BLaER1 treated with 17β-estradiol and CSF1 and Interleukin-3, amounts not matched to agents 10 nM and 100 nM (cell line): Measurements from ENCODE around the gene CCDC51.

ENCODE experiments used
- H3K27ac ChIP-seq, 11 experiments: shearing (Covaris generic); formaldehyde crosslinking; 2 replicates each; pipeline ENCODE4 v1.8.1; 2022
- H3K27me3 ChIP-seq, 11 experiments: shearing (Covaris generic); formaldehyde crosslinking; 2 replicates each; pipeline ENCODE4 v1.8.1; 2022
- H3K36me3 ChIP-seq, 11 experiments: shearing (Covaris generic); formaldehyde crosslinking; 2 replicates each; pipeline ENCODE4 v1.8.1; 2022
- H3K4me1 ChIP-seq, 10 experiments: shearing (Covaris generic); formaldehyde crosslinking; 2 replicates each; pipeline ENCODE4 v1.8.1; 2022
- H3K4me2 ChIP-seq, 11 experiments: shearing (Covaris generic); formaldehyde crosslinking; 2 replicates each; pipeline ENCODE4 v1.8.1; 2022
- H3K4me3 ChIP-seq, 10 experiments: shearing (Covaris generic); formaldehyde crosslinking; 2 replicates each; pipeline ENCODE4 v1.8.1; 2022
- H3K9ac ChIP-seq, 11 experiments: shearing (Covaris generic); formaldehyde crosslinking; 2 replicates each; pipeline ENCODE4 v1.8.1; 2022
- H3K9me3 ChIP-seq, 11 experiments: shearing (Covaris generic); formaldehyde crosslinking; replicated peaks in 1 of 11; 2 replicates each; pipeline ENCODE4 v1.8.1; 2022
- H4K20me1 ChIP-seq, 11 experiments: shearing (Covaris generic); formaldehyde crosslinking; 2 replicates each; pipeline ENCODE4 v1.8.1; 2022
- Cebpa-rat ChIP-seq, 11 experiments: shearing (Covaris generic); IDR thresholded peaks; 2 replicates each; pipeline ENCODE4 v1.8.1; 2022

CCDC51 gene

DNA sequence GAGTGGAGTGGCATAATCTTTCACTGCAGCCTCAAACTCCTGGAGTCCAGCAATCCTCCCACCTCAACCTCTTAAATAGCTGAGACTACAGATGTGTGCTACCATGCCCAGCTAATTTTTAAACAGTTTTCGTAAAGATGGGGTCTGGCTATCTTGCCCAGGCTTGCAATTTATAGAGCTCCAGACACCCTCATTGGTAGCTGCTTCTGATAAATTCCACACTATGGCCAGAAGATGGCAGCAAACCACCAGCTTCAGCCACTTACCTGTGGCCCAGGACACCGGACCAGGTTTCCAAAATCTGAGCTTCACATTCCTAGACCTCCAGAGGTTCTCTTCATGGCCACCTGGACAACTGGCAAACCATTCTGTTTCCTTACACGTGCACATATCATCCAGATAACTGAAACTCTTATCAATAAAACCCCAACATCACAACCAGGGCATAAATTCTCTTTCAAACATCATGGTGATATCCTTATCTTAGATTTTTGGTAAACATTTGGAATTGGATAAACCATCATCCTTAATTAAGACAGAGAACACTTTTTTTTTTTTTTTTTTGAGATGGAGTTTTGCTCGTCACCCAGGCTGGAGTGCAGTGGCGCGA lies 39.0 kb downstream of the CCDC51 start:
- no peaks in the 10 kb centered on the region for H3K27me3 ChIP-seq
- no peak overlapping the region for H3K27ac ChIP-seq
- no peak overlapping the region for H3K4me3 ChIP-seq
- H3K36me3 ChIP-seq: peaks cover 20 to 47% (median 39%) of the 10 kb centered on the region in 11 experiments; a peak in 21 of 22 replicates
- H3K4me2 ChIP-seq: no peak overlapping the region
- TF ChIP-seq Cebpa-rat (IDR thresholded peaks at IDR 0.05): no peak
- no peaks in the 10 kb centered on the region for H3K9me3 ChIP-seq
- no peak overlapping the region for H3K9ac ChIP-seq
- peaks cover 0 to 9% (median 0%) of the 10 kb centered on the region in 10 experiments; a peak in 4 of 20 replicates for H3K4me1 ChIP-seq
- peaks cover 0 to 26% (median 5%) of the 10 kb centered on the region in 11 experiments; a peak in 6 of 22 replicates for H4K20me1 ChIP-seq

DNA sequence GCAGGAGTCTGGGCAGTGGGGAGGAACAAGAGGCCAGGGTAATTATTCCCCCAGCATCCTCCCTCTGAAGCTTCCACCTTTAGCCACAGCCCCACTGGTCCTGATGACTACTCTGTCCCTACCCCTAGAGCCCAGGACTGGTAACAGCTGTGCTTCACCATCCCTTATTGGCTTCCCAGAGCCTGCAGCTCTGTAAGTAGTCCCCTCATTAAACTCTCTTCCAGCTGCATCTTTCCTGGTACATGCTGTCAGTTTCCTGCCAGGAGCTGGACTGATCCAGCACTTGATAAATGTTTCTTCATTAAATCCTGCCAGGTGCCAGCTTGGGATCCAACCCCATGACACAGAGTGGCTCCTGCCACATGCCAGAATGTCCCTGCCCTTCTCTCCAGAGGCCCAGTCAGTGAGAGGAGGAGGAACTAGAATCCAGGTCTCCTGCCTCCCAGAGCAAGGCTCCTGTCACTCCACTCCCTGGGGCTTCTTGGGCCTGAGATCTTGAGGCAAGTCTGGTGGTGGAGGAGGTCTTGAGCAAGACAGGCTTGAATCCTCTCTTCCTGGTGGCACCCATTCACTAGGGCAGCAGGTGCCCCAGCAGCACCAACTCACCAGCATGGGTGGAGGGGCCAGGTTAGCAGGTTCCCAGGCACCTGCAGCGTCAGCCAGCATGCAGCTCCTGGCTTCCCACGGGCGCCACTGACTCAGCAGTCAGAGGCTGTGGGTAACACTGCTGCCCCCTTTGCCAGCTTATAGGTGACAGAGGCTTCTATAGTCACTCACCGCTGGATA lies 40.3 kb downstream of the CCDC51 start:
- H3K36me3 ChIP-seq: peaks cover 8 to 33% (median 26%) of the 10 kb centered on the region in 11 experiments; a peak in 20 of 22 replicates
- H3K4me3 ChIP-seq: no peak overlapping the region
- H3K9me3 ChIP-seq: no peaks in the 10 kb centered on the region
- H3K27me3 ChIP-seq: no peaks in the 10 kb centered on the region
- peaks cover 0 to 13% (median 4%) of the 10 kb centered on the region in 11 experiments; a peak in 5 of 22 replicates for H4K20me1 ChIP-seq
- no peak for TF ChIP-seq Cebpa-rat (IDR thresholded peaks at IDR 0.05)
- peak overlapping the region in 1 of 11 experiments; percentile 34; a peak in 2 of 22 replicates for H3K9ac ChIP-seq
- H3K27ac ChIP-seq: no peak overlapping the region
- H3K4me1 ChIP-seq: peaks cover 0 to 9% (median 0%) of the 10 kb centered on the region in 10 experiments; a peak in 4 of 20 replicates
- H3K4me2 ChIP-seq: no peak overlapping the region

DNA sequence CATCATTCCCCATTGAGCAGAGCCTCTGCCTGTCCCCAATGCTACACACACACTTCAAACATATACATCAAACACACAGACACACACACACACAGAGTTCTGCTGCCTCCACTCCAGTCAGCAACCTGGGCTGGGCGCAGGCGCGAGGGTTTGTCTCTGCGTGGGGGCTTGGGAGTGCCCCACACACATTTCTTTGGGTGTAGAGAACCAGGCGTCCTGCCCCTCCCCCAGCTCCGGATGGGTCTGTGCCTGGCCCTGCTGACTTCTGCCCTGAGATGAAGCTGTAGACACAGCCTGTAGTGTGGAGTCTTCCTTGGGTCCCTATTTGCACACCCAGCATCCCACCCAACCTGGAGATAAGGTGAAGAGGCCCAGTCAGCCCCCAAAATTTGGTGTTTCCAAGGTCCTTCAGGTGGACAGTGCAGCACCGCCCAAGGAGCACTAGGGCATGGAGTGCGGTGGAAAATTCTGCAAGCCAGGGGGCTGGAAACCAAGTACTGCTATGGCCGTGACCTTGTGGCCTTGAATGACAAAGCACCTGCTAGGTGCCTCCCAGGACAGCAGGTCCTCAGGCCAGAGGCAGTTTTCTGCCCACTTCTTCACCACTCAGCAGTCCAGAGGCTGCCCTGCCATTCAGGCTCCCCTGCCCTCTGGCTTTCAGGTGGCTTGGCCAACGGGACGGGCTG lies 41.1 kb downstream of the CCDC51 start:
- H3K9me3 ChIP-seq: no peaks in the 10 kb centered on the region
- H3K27ac ChIP-seq: no peak overlapping the region
- TF ChIP-seq Cebpa-rat (IDR thresholded peaks at IDR 0.05): no peak

DNA sequence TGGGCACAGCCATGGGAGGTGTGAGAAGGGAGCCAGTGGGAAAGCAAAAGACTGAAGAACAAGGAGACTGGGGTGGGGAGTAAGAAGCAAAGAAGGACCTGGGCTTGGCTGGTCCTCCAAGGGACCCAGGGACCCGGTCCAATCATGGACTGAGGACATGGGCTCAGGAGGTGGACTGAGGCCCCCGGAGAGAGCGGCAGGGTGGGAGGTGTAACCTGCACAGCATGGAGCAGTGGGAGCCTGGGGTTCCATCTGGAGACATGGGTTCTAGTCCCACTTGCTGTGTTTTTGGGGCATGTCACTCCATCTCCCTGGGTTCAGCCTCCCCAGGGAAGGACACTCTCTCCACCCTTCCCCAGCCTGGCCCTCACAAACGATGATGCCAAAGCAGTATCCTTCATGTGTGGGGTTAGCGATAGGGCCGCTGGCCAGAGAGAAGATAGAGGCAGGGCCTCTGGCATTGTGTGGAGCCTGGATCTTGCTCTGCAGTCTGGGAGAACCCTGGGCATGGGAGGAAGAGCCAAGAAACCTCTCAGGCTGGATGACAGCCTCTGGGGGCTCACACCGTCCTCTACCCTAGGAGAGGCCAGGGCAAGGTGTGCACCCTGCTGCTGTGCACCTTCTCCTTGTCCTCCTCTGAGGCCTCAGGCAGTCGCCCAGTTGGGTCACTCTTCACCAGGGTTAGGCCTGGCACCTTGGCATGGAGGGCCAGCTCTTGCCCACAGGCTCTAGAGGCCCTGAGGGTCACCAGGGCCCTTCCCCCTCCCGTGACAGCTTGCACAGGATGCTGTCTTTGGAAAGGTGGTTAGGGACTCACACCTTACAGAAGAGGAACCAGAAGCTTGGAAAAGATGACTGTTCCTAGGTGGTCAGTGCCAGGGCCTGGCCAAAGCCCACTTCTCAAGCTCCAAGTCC lies 41.9 kb downstream of the CCDC51 start:
- Histone ChIP-seq H3K9ac (no peak overlapping the region), H3K27ac (no peak overlapping the region), H3K4me3 (no peak overlapping the region)

More for the DNA sequence above, 41.1 kb downstream of the CCDC51 start:
- 0 out of 22 replicates have a peak overlapping the region, but pooled peaks of 1 of the 11 experiments have one; percentile 34 for H3K9ac ChIP-seq
- H3K4me2 ChIP-seq: no peak overlapping the region
- no peak overlapping the region for H3K4me3 ChIP-seq
- H3K36me3 ChIP-seq: peaks cover 3 to 26% (median 19%) of the 10 kb centered on the region in 11 experiments; a peak in 20 of 22 replicates
- peaks cover 0 to 10% (median 3%) of the 10 kb centered on the region in 11 experiments; a peak in 5 of 22 replicates for H4K20me1 ChIP-seq
- H3K4me1 ChIP-seq: peaks cover 0 to 9% (median 0%) of the 10 kb centered on the region in 10 experiments; a peak in 4 of 20 replicates
- no peaks in the 10 kb centered on the region for H3K27me3 ChIP-seq

DNA sequence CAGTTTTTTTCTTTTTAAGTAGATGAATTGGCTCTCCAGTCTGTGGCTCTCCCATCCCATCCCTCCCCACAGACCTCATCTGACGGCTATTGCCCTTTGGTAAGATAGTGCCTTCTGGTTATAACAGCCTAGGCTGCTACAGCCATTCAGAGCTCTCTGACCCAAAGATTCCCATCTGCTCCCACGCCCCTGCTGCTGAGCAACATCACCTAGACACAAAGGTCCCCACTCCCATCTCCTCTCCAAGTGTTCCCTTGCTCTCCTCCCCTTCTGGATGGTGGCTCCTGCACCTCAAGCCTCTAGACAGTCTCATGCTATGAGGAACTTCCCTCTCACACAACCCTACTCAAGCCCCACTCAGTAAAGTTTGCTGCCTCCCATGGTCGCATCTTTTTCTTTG lies 44.2 kb downstream of the CCDC51 start:
- no peak for TF ChIP-seq Cebpa-rat (IDR thresholded peaks at IDR 0.05)
- H3K9me3 ChIP-seq: no peaks in the 10 kb centered on the region
- H3K36me3 ChIP-seq: no peaks in the 10 kb centered on the region
- H4K20me1 ChIP-seq: no peaks in the 10 kb centered on the region
- H3K4me3 ChIP-seq: no peak overlapping the region
- H3K9ac ChIP-seq: no peak overlapping the region
- H3K27ac ChIP-seq: no peak overlapping the region
- no peak overlapping the region for H3K4me2 ChIP-seq
- peaks cover 0 to 9% (median 0%) of the 10 kb centered on the region in 10 experiments; a peak in 4 of 20 replicates for H3K4me1 ChIP-seq
- no peaks in the 10 kb centered on the region for H3K27me3 ChIP-seq

More for the DNA sequence above, 41.9 kb downstream of the CCDC51 start:
- no peak for TF ChIP-seq Cebpa-rat (IDR thresholded peaks at IDR 0.05)
- no peak overlapping the region for H3K4me2 ChIP-seq
- H3K27me3 ChIP-seq: no peaks in the 10 kb centered on the region
- peaks cover 0 to 9% (median 0%) of the 10 kb centered on the region in 11 experiments; a peak in 4 of 22 replicates for H4K20me1 ChIP-seq
- peaks cover 0 to 9% (median 0%) of the 10 kb centered on the region in 10 experiments; a peak in 4 of 20 replicates for H3K4me1 ChIP-seq
- no peaks in the 10 kb centered on the region for H3K9me3 ChIP-seq
- H3K36me3 ChIP-seq: peaks cover 0 to 18% (median 10%) of the 10 kb centered on the region in 11 experiments; a peak in 14 of 22 replicates

DNA sequence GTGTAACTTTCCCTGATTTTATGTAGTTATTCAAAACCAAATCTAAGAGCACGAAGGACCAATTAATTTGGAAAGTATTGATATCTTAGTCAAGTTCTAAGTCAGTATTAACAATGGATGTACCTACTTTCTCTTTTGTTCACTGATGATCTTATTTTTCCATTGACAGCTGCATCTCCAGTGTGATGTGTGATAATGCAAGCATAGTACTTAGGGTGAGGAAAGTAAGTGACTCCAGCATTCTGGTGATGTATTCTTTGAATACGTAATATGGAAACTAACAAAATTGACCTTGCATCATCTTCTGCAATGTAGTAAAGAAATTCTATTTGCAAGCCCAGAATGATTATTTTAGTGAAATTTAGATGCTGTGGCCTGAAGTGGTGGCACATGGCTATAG lies 45.5 kb downstream of the CCDC51 start:
- Histone ChIP-seq H3K27ac (no peak overlapping the region), H4K20me1 (no peaks in the 10 kb centered on the region), H3K27me3 (no peaks in the 10 kb centered on the region), H3K4me2 (no peak overlapping the region), H3K4me1 (peaks cover 0 to 9% (median 0%) of the 10 kb centered on the region in 10 experiments; a peak in 4 of 20 replicates), H3K36me3 (no peaks in the 10 kb centered on the region), H3K4me3 (no peak overlapping the region), H3K9ac (no peak overlapping the region), H3K9me3 (no peaks in the 10 kb centered on the region)
- TF ChIP-seq Cebpa-rat (IDR thresholded peaks at IDR 0.05): no peak

DNA sequence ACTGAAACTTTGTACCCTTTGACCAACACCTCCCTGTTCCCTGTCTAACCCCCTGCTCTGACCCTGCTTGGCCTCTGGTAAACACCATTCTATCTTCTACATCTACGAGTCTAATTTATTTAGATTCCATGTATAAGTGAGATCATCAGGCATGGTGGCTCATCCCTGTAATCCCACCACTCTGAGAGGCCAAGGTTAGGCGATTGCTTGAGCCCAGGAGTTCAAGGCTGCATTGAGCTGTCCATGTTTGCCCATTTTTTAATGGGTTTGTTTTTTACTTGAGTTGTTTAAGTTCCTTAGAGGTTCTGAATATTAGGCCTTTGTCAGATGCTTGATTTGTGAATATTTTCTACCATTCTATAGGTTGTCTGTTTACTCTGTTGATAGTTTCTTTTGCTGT lies 51.0 kb downstream of the CCDC51 start:
- Histone ChIP-seq H3K4me2 (no peak overlapping the region), H3K27me3 (no peaks in the 10 kb centered on the region), H3K4me3 (no peak overlapping the region), H3K9me3 (peaks cover 0 to 14% (median 5%) of the 10 kb centered on the region in 11 experiments; a peak in 11 of 22 replicates), H3K27ac (no peak overlapping the region), H4K20me1 (no peaks in the 10 kb centered on the region), H3K4me1 (no peaks in the 10 kb centered on the region), H3K36me3 (no peaks in the 10 kb centered on the region), H3K9ac (no peak overlapping the region)
- TF ChIP-seq Cebpa-rat (IDR thresholded peaks at IDR 0.05): no peak

DNA sequence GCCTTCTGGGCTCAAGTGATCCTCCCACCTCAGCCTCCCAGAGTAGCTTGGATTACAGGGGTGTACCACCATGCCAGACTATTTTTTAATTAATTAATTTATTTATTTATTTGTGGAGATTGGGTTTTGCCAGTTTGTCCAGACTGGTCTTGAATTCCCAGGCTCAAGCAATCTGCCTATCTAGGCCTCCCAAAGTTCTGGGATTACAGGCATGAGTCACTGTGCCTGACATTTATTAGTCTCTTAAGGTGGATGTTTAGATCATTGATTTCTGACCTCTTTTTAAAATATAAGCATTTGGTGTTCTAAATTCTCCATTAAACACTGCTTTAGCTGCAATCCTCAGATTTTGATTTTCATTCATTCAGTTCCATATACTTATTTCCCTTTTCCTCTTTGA lies 52.3 kb downstream of the CCDC51 start:
- no peak overlapping the region for H3K27ac ChIP-seq
- no peak for TF ChIP-seq Cebpa-rat (IDR thresholded peaks at IDR 0.05)
- no peak overlapping the region for H3K4me2 ChIP-seq
- H3K4me3 ChIP-seq: no peak overlapping the region
- H3K9ac ChIP-seq: no peak overlapping the region
- H3K27me3 ChIP-seq: no peaks in the 10 kb centered on the region
- H3K36me3 ChIP-seq: no peaks in the 10 kb centered on the region
- no peaks in the 10 kb centered on the region for H4K20me1 ChIP-seq
- no peaks in the 10 kb centered on the region for H3K4me1 ChIP-seq
- peaks cover 0 to 14% (median 5%) of the 10 kb centered on the region in 11 experiments; a peak in 11 of 22 replicates for H3K9me3 ChIP-seq
